H1 (cell line): ENCODE data around the gene C10orf95. TPM values are rescaled to one million over a fixed set of nuclear protein-coding genes. Genes with fewer than 3 reads are reported as not detected.

Source experiments
- CTCF ChIA-PET: fragments of 300-600 bp; sonication (Branson Sonifier 250); formaldehyde crosslinking; loops from one replicate; lab custom pipeline; 2021; ENCODE audit not compliant: partially characterized antibody; lab: Charles Lee
- POLR2A ChIA-PET: fragments of 300-600 bp; sonication (Branson Sonifier 250); formaldehyde crosslinking; loops from one replicate; lab custom pipeline; 2021; ENCODE audit warnings: inconsistent platforms; ENCODE audit not compliant: partially characterized antibody; lab: Charles Lee
- DNase-seq, 2 experiments: peaks; one replicate each; pipeline versions ENCODE4 v3.0.0 to v3.0.0-alpha.2; 2010 to 2022; ENCODE audit warnings: low spot score in 2 of 2, low read depth in 1 of 2, mixed read lengths in 1 of 2
- FAIRE-seq: peaks from 2 replicates; lab custom pipeline; 2011; peaks lifted over from hg19 to GRCh38; lab: Jason Lieb, UNC
- H2AFZ ChIP-seq: 2 replicates; pipeline ENCODE4 v1.8.1; 2012; ENCODE audit warnings: low read length, inconsistent platforms
- H2AK5ac ChIP-seq: 2 replicates; pipeline ENCODE4 v1.6.1; 2013; ENCODE audit warnings: low read depth, low read length
- H2BK120ac ChIP-seq: replicated peaks from 2 replicates; pipeline ENCODE3; 2013; ENCODE audit warnings: low read depth, low read length, inconsistent platforms
- H2BK12ac ChIP-seq: 2 replicates; pipeline ENCODE4 v1.6.1; 2013; ENCODE audit warnings: low read depth, low read length
- H2BK15ac ChIP-seq: 2 replicates; pipeline ENCODE4 v1.6.1; 2013; ENCODE audit warnings: low read length
- H2BK20ac ChIP-seq: 2 replicates; pipeline ENCODE4 v1.6.1; 2013; ENCODE audit warnings: low read length
- H2BK5ac ChIP-seq: 2 replicates; pipeline ENCODE4 v1.6.1; 2013; ENCODE audit warnings: low read depth, low read length
- H3K14ac ChIP-seq: 2 replicates; pipeline ENCODE4 v1.6.1; 2013; ENCODE audit warnings: inconsistent platforms; ENCODE audit not compliant: insufficient read length
- H3K18ac ChIP-seq: 2 replicates; pipeline ENCODE4 v1.6.1; 2013; ENCODE audit warnings: low read length; ENCODE audit errors: extremely low read depth
- H3K23ac ChIP-seq: 2 replicates; pipeline ENCODE4 v1.6.1; 2013; ENCODE audit warnings: inconsistent platforms; ENCODE audit not compliant: insufficient read length
- H3K23me2 ChIP-seq: 2 replicates; pipeline ENCODE4 v1.6.1; 2013; ENCODE audit warnings: low read depth, low read length
- H3K27ac ChIP-seq: 2 replicates; pipeline ENCODE4 v1.6.1; 2011; ENCODE audit warnings: low read depth, low read length, inconsistent platforms
- H3K27me3 ChIP-seq, 4 experiments: replicated peaks in 1 of 4; 1 replicate in 1 of 4; 2 replicates in 3 of 4; pipeline versions ENCODE4 v1.6.1 to v1.8.1; 2011 to 2013; ENCODE audit warnings: low read length in 3 of 4, mild to moderate bottlenecking in 3 of 4, inconsistent platforms in 2 of 4, mixed read lengths in 2 of 4, moderate library complexity in 1 of 4; ENCODE audit not compliant: control insufficient read depth in 3 of 4, insufficient read depth in 3 of 4; ENCODE audit errors: extremely low read depth in 1 of 4
- H3K36me3 ChIP-seq, 4 experiments: 2 replicates each; pipeline versions ENCODE4 v1.6.1 to v1.8.1; 2011 to 2013; ENCODE audit warnings: mild to moderate bottlenecking in 4 of 4, low read length in 3 of 4, moderate library complexity in 2 of 4, control low read depth in 1 of 4, inconsistent platforms in 1 of 4; ENCODE audit not compliant: insufficient read depth in 4 of 4, control insufficient read depth in 2 of 4
- H3K4ac ChIP-seq: replicated peaks from 2 replicates; pipeline ENCODE3; 2013; ENCODE audit warnings: low read length, low read depth, mixed read lengths, inconsistent platforms; ENCODE audit not compliant: insufficient read length
- H3K4me1 ChIP-seq, 4 experiments: replicated peaks in 1 of 4; 1 replicate in 1 of 4; 2 replicates in 3 of 4; pipeline versions ENCODE4 v1.6.1 to v1.8.1; 2011 to 2013; ENCODE audit warnings: low read length in 3 of 4, inconsistent platforms in 2 of 4, mixed read lengths in 1 of 4; ENCODE audit not compliant: insufficient read depth in 4 of 4, control insufficient read depth in 3 of 4
- H3K4me2 ChIP-seq, 2 experiments: 2 replicates each; pipeline versions ENCODE4 v1.6.1 to v1.8.1; 2011 to 2013; ENCODE audit warnings: low read depth in 2 of 2, low read length in 2 of 2, control low read depth in 1 of 2, inconsistent platforms in 1 of 2, mild to moderate bottlenecking in 1 of 2; ENCODE audit not compliant: insufficient read depth in 1 of 2
- H3K4me3 ChIP-seq, 4 experiments: fragments of 200-600, 300-600 bp in 1 of 4; sonication (generic), shearing (Covaris generic), sonication (Bioruptor Twin) in 1 of 4; 2 replicates each; pipeline versions ENCODE4 v1.5.1 to v1.8.1; 2011 to 2016; ENCODE audit warnings: low read length in 4 of 4, low read depth in 3 of 4, control low read depth in 2 of 4, inconsistent platforms in 2 of 4, mild to moderate bottlenecking in 2 of 4, mixed read lengths in 1 of 4, moderate library complexity in 1 of 4; ENCODE audit not compliant: insufficient read depth in 2 of 4; ENCODE audit errors: extremely low read depth in 1 of 4
- H3K56ac ChIP-seq: replicated peaks from 2 replicates; pipeline ENCODE3; 2013; ENCODE audit warnings: low read depth, mild to moderate bottlenecking, mixed read lengths, low read length, inconsistent platforms; ENCODE audit not compliant: insufficient read length
- H3K79me1 ChIP-seq: 2 replicates; pipeline ENCODE4 v1.6.1; 2013; ENCODE audit warnings: low read depth, low read length, control low read depth
- H3K79me2 ChIP-seq, 2 experiments: 2 replicates each; pipeline versions ENCODE4 v1.6.1 to v1.8.1; 2012 to 2013; ENCODE audit warnings: low read length in 2 of 2, mild to moderate bottlenecking in 2 of 2, inconsistent platforms in 1 of 2; ENCODE audit not compliant: insufficient read depth in 2 of 2, control insufficient read depth in 1 of 2
- H3K9ac ChIP-seq, 4 experiments: replicated peaks in 1 of 4; 1 replicate in 1 of 4; 2 replicates in 3 of 4; pipeline versions ENCODE4 v1.6.1 to v1.8.1; 2011 to 2013; ENCODE audit warnings: low read depth in 3 of 4, low read length in 3 of 4, control low read depth in 2 of 4, mild to moderate bottlenecking in 2 of 4, moderate library complexity in 2 of 4, inconsistent platforms in 1 of 4; ENCODE audit errors: extremely low read depth in 1 of 4
- H3K9me3 ChIP-seq, 2 experiments: 2 replicates each; pipeline versions ENCODE4 v1.6.1 to v1.8.1; 2012 to 2013; ENCODE audit warnings: mild to moderate bottlenecking in 2 of 2, moderate library complexity in 2 of 2, control low read depth in 1 of 2, inconsistent platforms in 1 of 2, low read depth in 1 of 2, low read length in 1 of 2, mixed read lengths in 1 of 2; ENCODE audit not compliant: insufficient read depth in 2 of 2
- H4K20me1 ChIP-seq, 2 experiments: replicated peaks in 1 of 2; 2 replicates each; pipeline versions ENCODE3 to v1.8.1; 2011 to 2013; ENCODE audit warnings: inconsistent platforms in 2 of 2, low read length in 2 of 2, mild to moderate bottlenecking in 1 of 2; ENCODE audit not compliant: insufficient read depth in 2 of 2, control insufficient read depth in 1 of 2
- H4K5ac ChIP-seq: 2 replicates; pipeline ENCODE4 v1.6.1; 2013; ENCODE audit warnings: low read length, low read depth, mixed read lengths, inconsistent platforms; ENCODE audit not compliant: insufficient read length
- H4K8ac ChIP-seq: 2 replicates; pipeline ENCODE4 v1.8.0; 2013; ENCODE audit warnings: mild to moderate bottlenecking, moderate library complexity, low read length, inconsistent platforms; ENCODE audit not compliant: insufficient read depth; ENCODE audit errors: extremely low read depth
- H4K91ac ChIP-seq: replicated peaks from 2 replicates; pipeline ENCODE3; 2013; ENCODE audit warnings: low read length, mixed read lengths, inconsistent platforms; ENCODE audit not compliant: insufficient read length
- ATF3 ChIP-seq: IDR thresholded peaks from 2 replicates; pipeline ENCODE4 v1.6.1; 2011; ENCODE audit warnings: low read depth, mild to moderate bottlenecking, low read length; ENCODE audit not compliant: insufficient read depth
- CBX5 ChIP-seq: fragments of 300-800, 300-1000 bp; sonication (generic); IDR thresholded peaks from 2 replicates; pipeline ENCODE4 v1.7.1; 2016; ENCODE audit warnings: antibody characterized with exemption, low read length, low read depth
- CBX8 ChIP-seq: fragments of 300-800, 300-1000 bp; sonication (generic); IDR thresholded peaks from 2 replicates; pipeline ENCODE4 v1.7.1; 2016; ENCODE audit warnings: low read depth, low read length, borderline replicate concordance
- CEBPB ChIP-seq: IDR thresholded peaks from 2 replicates; pipeline ENCODE4 v1.6.1; 2012; ENCODE audit warnings: low read depth, low read length
- HDAC6 ChIP-seq: IDR thresholded peaks from one replicate; pipeline ENCODE4 v1.7.1; 2012; ENCODE audit warnings: low read depth, mild to moderate bottlenecking, inconsistent platforms, low read length, moderate library complexity
- MAX ChIP-seq: IDR thresholded peaks from 2 replicates; pipeline ENCODE4 v1.6.1; 2012; ENCODE audit warnings: inconsistent platforms
- PHF8 ChIP-seq: fragments of 200-600 bp; sonication (generic); conservative IDR thresholded peaks from 2 replicates; pipeline ENCODE4 v1.7.1; 2012; ENCODE audit warnings: low read depth, mild to moderate bottlenecking, inconsistent platforms, low read length, moderate library complexity
- RBBP5 ChIP-seq: IDR thresholded peaks from 2 replicates; pipeline ENCODE4 v1.7.1; 2012; ENCODE audit warnings: low read depth, mild to moderate bottlenecking, inconsistent platforms, low read length, moderate library complexity, borderline replicate concordance
- RFX5 ChIP-seq: IDR thresholded peaks from 2 replicates; pipeline ENCODE4 v1.6.1; 2011; ENCODE audit warnings: low read depth, low read length, improper control_type of control experiment, borderline replicate concordance
- RXRA ChIP-seq: IDR thresholded peaks from 2 replicates; pipeline ENCODE4 v1.6.1; 2011; ENCODE audit warnings: low read depth, mild to moderate bottlenecking, low read length, moderate library complexity; ENCODE audit not compliant: insufficient read depth
- SIX5 ChIP-seq: IDR thresholded peaks from 2 replicates; pipeline ENCODE4 v1.6.1; 2011; ENCODE audit warnings: mild to moderate bottlenecking, low read depth, low read length
- SP2 ChIP-seq: IDR thresholded peaks from 2 replicates; pipeline ENCODE4 v1.6.1; 2012; ENCODE audit warnings: mild to moderate bottlenecking, low read length, inconsistent platforms
- ZNF274 ChIP-seq: IDR thresholded peaks from 2 replicates; pipeline ENCODE4 v1.7.0; 2012; ENCODE audit warnings: low read length, borderline replicate concordance; ENCODE audit errors: extremely low read depth
- WGBS, 2 experiments: shearing (Covaris generic) in 1 of 2; methylation state at CpG; one replicate each; pipeline versions ENCODE4 v1.1.6 to v1.1.7; 2013 to 2015; ENCODE audit warnings: low lambda C conversion rate in 2 of 2, mixed read lengths in 2 of 2, inconsistent platforms in 1 of 2, low coverage in 1 of 2, missing lambda C conversion rate in 1 of 2; ENCODE audit not compliant: insufficient replicate concordance in 2 of 2, insufficient coverage in 1 of 2, insufficient read length in 1 of 2; ENCODE audit errors: extremely low coverage in 1 of 2, missing lambda C conversion rate in 1 of 2; 5-methylcytosine and 5-hydroxymethylcytosine counted together
- polyA plus RNA-seq, 7 experiments: library from polyadenylated mRNA; depleted of rRNA in 3 of 7; stranded (reverse) in 5 of 7; unstranded in 2 of 7; fragments of >200 nt in 5 of 7; fragments of 200-250 nt in 2 of 7; gene quantifications; 1 replicate in 5 of 7; 2 replicates in 1 of 7; 4 replicates in 1 of 7; pipeline versions ENCODE4 v1.2.1 to v1.2.3, GENCODE V29; 2011 to 2013; ENCODE audit warnings: missing spikeins in 2 of 7, mixed read lengths in 2 of 7
- total RNA-seq: library from RNA; stranded (reverse); fragmentation: NEBNext Ultra II Directional; extraction: Animal tissue kit (Norgen Biotek cat#: 25700); gene quantifications from 2 replicates; pipeline ENCODE4 v1.2.1, GENCODE V29; 2021

Gene C10orf95
- total and polyA plus RNA-seq, 2 of the 8 experiments (the other 6 are each of a cell fraction or from before 2014, with no cell fraction given), result 0.34 to 0.48 TPM

GRCh38 chr10:102401342-102401654 is 50.0 kb downstream of the C10orf95 start:
- DNase-seq, result no peak
- Histone ChIP-seq H4K5ac (no peak overlapping the region), H2BK12ac (no peak overlapping the region), H2BK5ac (no peak overlapping the region), H3K4ac (no peak overlapping the region), H3K79me2 (no peaks in the 10 kb centered on the region), H2BK120ac (no peak overlapping the region), H3K23ac (no peak overlapping the region), H3K18ac (no peak overlapping the region), H2BK20ac (no peak overlapping the region), H3K36me3 (peaks cover 2 to 13% (median 8%) of the 10 kb centered on the region in 4 experiments; a peak in 6 of 8 replicates), H3K27ac (no peak overlapping the region), H3K4me2 (no peak overlapping the region), H2BK15ac (no peak overlapping the region), H3K79me1 (no peaks in the 10 kb centered on the region), H3K23me2 (no peaks in the 10 kb centered on the region), H4K20me1 (peaks cover 6 to 10% of the 10 kb centered on the region in 2 experiments), H3K27me3 (peaks cover 0 to 8% (median 3%) of the 10 kb centered on the region in 4 experiments; a peak in 4 of 7 replicates), H3K4me1 (peaks cover 0 to 16% (median 8%) of the 10 kb centered on the region in 4 experiments; a peak in 6 of 7 replicates), H3K4me3 (no peak overlapping the region), H2AK5ac (no peak overlapping the region), H4K91ac (no peak overlapping the region), H2AFZ (no peak overlapping the region), H3K9me3 (no peaks in the 10 kb centered on the region), H3K56ac (no peak overlapping the region), H3K14ac (no peak overlapping the region), H4K8ac (no peak overlapping the region), H3K9ac (no peak overlapping the region)
- 92% methylated on average over 8 of the region's 8 CpGs; no CpG with 5 or more reads in 1 of the 2 experiments for WGBS, 2 experiments
- ChIA-PET POLR2A (interaction anchor here (1.2 to 6.1 kb wide), 2 partner anchors 20 to 51 kb away, joined by 4 to 38 read pairs; partner anchors contain the start of gene FBXL15), CTCF (interaction anchor here (0.7 to 16.4 kb wide), 12 partner anchors 5 to 236 kb away, joined by 3 to 357 read pairs (median 18); partner anchors contain the start of genes C10orf95, CUEDC2, ELOVL3 and FBXL15)
- no peak for TF ChIP-seq ZNF274
- TF ChIP-seq SP2, result no peak
- no peak for TF ChIP-seq HDAC6
- no peak for TF ChIP-seq ATF3
- TF ChIP-seq CEBPB, result no peak
- no peak for TF ChIP-seq RXRA
- TF ChIP-seq CBX8, result no peak
- TF ChIP-seq CBX5, result no peak
- no peak for TF ChIP-seq RFX5
- TF ChIP-seq RBBP5, result no peak
- TF ChIP-seq MAX, result no peak
- TF ChIP-seq SIX5, result no peak
- TF ChIP-seq PHF8, result no peak
- FAIRE-seq, result no peak
